ENCODE measurements around the gene PIAS1.
"Not testable (repeated sequence)": the region's sequence is repeated elsewhere in the genome, so short reads cannot be mapped to it uniquely, and the experiment has no call there.

The PIAS1 gene

GRCh38 chr15:68197170-68197492, 143.0 kb downstream of the PIAS1 start:
- TF ChIP-seq CTCF (IDR thresholded peaks at IDR 0.05; ENCODE audit: low read depth, low read length, missing control alignments), result no peak
- no peak overlapping the region for H3K4me3 ChIP-seq (replicated peaks; ENCODE audit: low read depth, low read length)
- DNase-seq (ENCODE audit: extremely low read depth, low read depth), result no peak

DNA sequence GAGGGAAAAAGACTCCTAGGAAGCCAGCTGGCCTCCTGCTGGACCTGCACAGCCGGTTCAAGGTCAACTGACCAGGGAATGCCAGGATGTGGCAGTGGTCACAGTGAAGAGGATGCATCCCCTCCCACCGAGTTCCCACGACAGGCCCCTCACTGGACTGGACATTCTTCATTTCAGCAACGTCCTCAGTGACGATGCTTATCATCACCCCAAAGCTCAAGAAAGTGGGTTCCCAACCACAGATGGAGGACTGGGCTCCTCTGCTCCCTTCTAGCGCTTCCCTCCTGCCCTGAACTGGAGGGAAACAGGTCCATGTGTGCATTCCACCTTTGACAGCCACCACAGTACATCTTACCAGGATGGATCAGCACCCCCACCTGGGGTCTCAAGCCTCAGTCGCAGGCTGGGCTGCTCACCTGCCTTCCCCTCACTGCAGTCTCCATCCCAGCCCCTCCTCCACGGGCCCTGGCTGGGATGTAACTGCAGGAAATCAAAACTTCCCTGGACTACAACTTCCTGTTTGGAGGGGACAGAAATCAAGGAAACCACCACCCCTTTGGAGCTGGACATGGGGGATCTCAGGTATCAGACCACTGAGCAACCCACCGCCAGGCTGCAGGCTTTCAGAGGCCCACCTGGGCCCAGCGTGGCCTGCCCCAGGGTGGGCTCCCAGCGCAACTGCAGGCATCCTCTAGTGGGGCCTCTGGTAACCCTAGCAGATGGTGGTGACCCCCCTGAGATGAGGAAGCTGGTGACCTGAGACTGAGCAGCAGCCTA, 143.7 kb downstream of the PIAS1 start:
- no peak for TF ChIP-seq CTCF (IDR thresholded peaks at IDR 0.05; ENCODE audit: low read depth, low read length, missing control alignments)
- DNase-seq (ENCODE audit: extremely low read depth, low read depth), result no peak
- no peak overlapping the region for H3K4me3 ChIP-seq (replicated peaks; ENCODE audit: low read depth, low read length)

DNA sequence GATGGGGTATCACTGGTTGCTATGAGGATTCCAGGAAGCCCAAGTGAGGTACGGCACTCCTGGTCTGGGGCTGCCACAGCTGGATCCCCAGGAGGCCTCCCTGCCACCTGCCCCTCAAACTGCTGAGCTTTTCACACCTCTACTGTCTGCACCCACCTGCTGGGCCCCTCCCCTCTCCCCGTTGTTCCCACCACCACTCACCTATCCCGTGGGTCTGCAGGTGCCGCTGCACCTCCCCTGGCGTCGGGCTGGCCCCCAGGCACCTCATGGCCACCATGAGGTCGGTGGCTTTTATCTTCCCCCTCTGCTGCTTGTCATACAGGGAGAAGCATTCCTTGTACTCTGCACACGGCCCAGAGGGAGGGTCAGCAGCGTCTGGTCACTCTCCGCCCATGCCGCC, 145.2 kb downstream of the PIAS1 start:
- DNase-seq (ENCODE audit: extremely low read depth, low read depth), result no peak
- no peak for TF ChIP-seq CTCF (IDR thresholded peaks at IDR 0.05; ENCODE audit: low read depth, low read length, missing control alignments)

DNA sequence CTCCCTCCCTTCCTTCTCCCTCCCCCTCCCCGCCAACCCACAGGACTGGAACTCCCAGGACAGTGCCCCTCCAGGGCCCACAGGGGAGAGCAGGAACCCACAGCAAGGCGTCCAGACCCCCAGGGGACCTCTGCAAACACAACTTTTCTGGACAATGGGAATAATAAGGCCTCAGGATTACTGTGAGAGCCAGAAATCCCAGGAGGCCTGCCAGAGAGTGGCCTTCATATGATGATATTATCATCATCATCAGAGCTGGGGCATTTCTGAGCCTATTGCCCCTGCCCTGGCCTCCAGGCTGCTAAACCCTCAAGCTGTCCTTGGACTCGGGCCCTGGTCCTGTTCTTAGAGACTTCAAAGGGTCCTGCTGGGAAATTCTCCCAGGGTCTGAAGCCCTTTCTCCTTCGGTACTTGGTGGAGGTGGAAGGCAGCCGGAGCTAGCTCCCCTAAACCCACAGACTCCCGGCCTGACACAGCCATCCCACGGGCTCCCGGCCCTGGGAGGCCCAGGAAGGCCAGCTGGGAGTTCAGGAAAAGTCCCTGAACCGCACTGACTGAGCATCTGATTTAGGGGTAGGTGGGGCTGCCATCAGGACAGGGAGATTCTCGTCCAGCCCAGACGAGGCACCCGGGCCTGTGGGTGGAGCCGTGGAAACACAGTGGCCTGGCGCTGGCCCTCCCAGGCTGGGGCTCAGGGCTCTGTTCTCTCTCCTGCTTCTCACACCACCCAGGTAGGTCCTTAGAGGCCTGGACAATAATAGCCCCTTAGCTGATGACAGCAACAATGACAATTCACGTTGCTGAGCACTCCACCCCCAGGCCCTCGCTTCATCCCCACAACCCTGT, 146.1 kb downstream of the PIAS1 start:
- no peak for DNase-seq (ENCODE audit: extremely low read depth, low read depth)
- H3K4me3 ChIP-seq (replicated peaks; ENCODE audit: low read depth, low read length), result no peak overlapping the region
- no peak for TF ChIP-seq CTCF (IDR thresholded peaks at IDR 0.05; ENCODE audit: low read depth, low read length, missing control alignments)

More for the DNA sequence above, 145.2 kb downstream of the PIAS1 start:
- no peak overlapping the region for H3K4me3 ChIP-seq (replicated peaks; ENCODE audit: low read depth, low read length)

- DNase-seq (ENCODE audit: extremely low read depth, low read depth), result no peak
- no peak overlapping the region for H3K4me3 ChIP-seq (replicated peaks; ENCODE audit: low read depth, low read length)
- TF ChIP-seq CTCF (IDR thresholded peaks at IDR 0.05; ENCODE audit: low read depth, low read length, missing control alignments), result no peak
These were observed 147.2 kb downstream of the PIAS1 start for GRCh38 chr15:68201153-68201878.

DNA sequence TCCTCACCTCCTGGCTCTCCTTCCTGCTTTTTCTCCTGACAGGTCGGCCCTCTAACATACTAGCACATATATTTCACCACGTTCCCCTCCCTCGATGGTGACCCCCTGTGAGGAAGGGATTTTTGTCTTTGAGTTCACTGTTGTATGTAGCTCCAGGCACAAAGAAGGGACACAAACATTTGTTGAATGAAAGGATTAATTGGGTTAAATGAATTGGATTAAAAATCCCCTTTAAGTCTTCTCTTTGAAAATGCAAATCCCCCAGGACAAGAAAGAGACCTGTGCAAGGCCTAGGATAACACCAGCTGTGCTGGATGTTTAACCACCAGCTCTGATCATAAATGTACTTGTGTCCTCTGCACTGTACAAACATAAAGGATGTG, 147.8 kb downstream of the PIAS1 start:
- H3K4me3 ChIP-seq (replicated peaks; ENCODE audit: low read depth, low read length), result no peak overlapping the region
- TF ChIP-seq CTCF (IDR thresholded peaks at IDR 0.05; ENCODE audit: low read depth, low read length, missing control alignments), result no peak
- DNase-seq (ENCODE audit: extremely low read depth, low read depth), result no peak

- DNase-seq (ENCODE audit: extremely low read depth, low read depth); H3K4me3 ChIP-seq (replicated peaks; ENCODE audit: low read depth, low read length): not testable (repeated sequence)
These were observed 148.9 kb downstream of the PIAS1 start for GRCh38 chr15:68202994-68203393.

Measured in HFF-Myc (cell line).